HFF-Myc (cell line): ENCODE results near the gene PTGR1.
A peak's percentile ranks its signal among the peaks of the same experiment; 100 is the strongest.

Experiments
- DNase-seq: peaks from one replicate; pipeline ENCODE4 v3.0.0-alpha.2; 2011; ENCODE audit warnings: low read depth; ENCODE audit errors: extremely low read depth
- H3K4me3 ChIP-seq: replicated peaks from 2 replicates; pipeline ENCODE4 v1.5.1; 2011; ENCODE audit warnings: low read depth, mild to moderate bottlenecking, control low read depth, low read length
- CTCF ChIP-seq: IDR thresholded peaks from 2 replicates; pipeline ENCODE4 v1.5.1; 2012; ENCODE audit warnings: mild to moderate bottlenecking, low read depth, low read length, control low read depth; ENCODE audit errors: missing control alignments

Gene PTGR1

GRCh38 chr9:111525056-111525977, 74.1 kb downstream of the PTGR1 start, which contains the start of gene ZNF483:
TSS of gene ZNF483 (plus strand) at chr9:111525179. CDS start at chr9:111527396, 2,217 bp downstream.
- peak; percentile 50 for DNase-seq
- H3K4me3 ChIP-seq = peak within 1 kb of the TSS; percentile 88

GRCh38 chr9:111524731-111525055, 74.8 kb downstream of the PTGR1 start:
- TF ChIP-seq CTCF = no peak
- DNase-seq = no peak
- H3K4me3 ChIP-seq = peak overlapping the region; percentile 88

More at GRCh38 chr9:111525056-111525977, 74.1 kb downstream of the PTGR1 start, which contains the start of gene ZNF483:
- TF ChIP-seq CTCF = no peak

- peak; percentile 25 for DNase-seq
- TF ChIP-seq CTCF = no peak
- H3K4me3 ChIP-seq = no peak overlapping the region
Measured at GRCh38 chr9:111516061-111516465, 83.4 kb downstream of the PTGR1 start.

GRCh38 chr9:111514967-111515366, 84.5 kb downstream of the PTGR1 start:
- no peak for TF ChIP-seq CTCF
- no peak overlapping the region for H3K4me3 ChIP-seq
- DNase-seq = no peak
